Right hindlimb (tissue), 1 donor: ENCODE results near the gene ABAT.
"Not testable (repeated sequence)": the region's sequence is repeated elsewhere in the genome, so short reads cannot be mapped to it uniquely, and the experiment has no call there.

Experiments
- DNase-seq: peaks from one replicate; pipeline ENCODE4 v3.0.0-alpha.2; 2018

ABAT gene

GRCh38 chr16:8751481-8752311 lies 77.3 kb downstream of the ABAT start:
- no peak for DNase-seq

GRCh38 chr16:8752706-8753105 lies 78.3 kb downstream of the ABAT start:
- no peak for DNase-seq

GRCh38 chr16:8753416-8754054 lies 79.1 kb downstream of the ABAT start:
- no peak for DNase-seq

- DNase-seq = no peak
Observed at GRCh38 chr16:8756755-8757154, 82.3 kb downstream of the ABAT start.

GRCh38 chr16:8758022-8758421 lies 83.6 kb downstream of the ABAT start:
- DNase-seq = no peak

GRCh38 chr16:8760021-8760420 lies 85.6 kb downstream of the ABAT start:
- no peak for DNase-seq

GRCh38 chr16:8761078-8761477 lies 86.7 kb downstream of the ABAT start:
- no peak for DNase-seq

- DNase-seq = no peak
Observed at GRCh38 chr16:8762254-8762653, 87.8 kb downstream of the ABAT start.

GRCh38 chr16:8763083-8763482 lies 88.7 kb downstream of the ABAT start:
- no peak for DNase-seq

GRCh38 chr16:8763899-8764298 lies 89.5 kb downstream of the ABAT start:
- no peak for DNase-seq

GRCh38 chr16:8764525-8765250 lies 90.3 kb downstream of the ABAT start:
- no peak for DNase-seq

GRCh38 chr16:8767176-8767575 lies 92.8 kb downstream of the ABAT start:
- no peak for DNase-seq

- DNase-seq = no peak
Observed at GRCh38 chr16:8768283-8768682, 93.9 kb downstream of the ABAT start.

- no peak for DNase-seq
Observed at GRCh38 chr16:8768692-8769091, 94.3 kb downstream of the ABAT start.

- no peak for DNase-seq
Observed at GRCh38 chr16:8773537-8773936, 99.1 kb downstream of the ABAT start.

- DNase-seq = no peak
Observed at GRCh38 chr16:8774208-8774607, 99.8 kb downstream of the ABAT start.

- DNase-seq = no peak
Observed at GRCh38 chr16:8775359-8775758, 100.9 kb downstream of the ABAT start.

- DNase-seq = no peak
Observed at GRCh38 chr16:8776129-8776584, 101.7 kb downstream of the ABAT start.

GRCh38 chr16:8777217-8777616 lies 102.8 kb downstream of the ABAT start:
- no peak for DNase-seq

- DNase-seq = no peak
Observed at GRCh38 chr16:8781797-8782196, 107.4 kb downstream of the ABAT start.

- DNase-seq = no peak
Observed at GRCh38 chr16:8782673-8783072, 108.3 kb downstream of the ABAT start.

- no peak for DNase-seq
Observed at GRCh38 chr16:8785408-8785807, 111.0 kb downstream of the ABAT start.

- DNase-seq = not testable (repeated sequence)
Observed at GRCh38 chr16:8786316-8786715, 111.9 kb downstream of the ABAT start.
